NCI-H2227 treated with DMSO at 0.1 percent for 48 hours (cell line): ENCODE data around the gene DLG1.
"Not testable (repeated sequence)": the region's sequence is repeated elsewhere in the genome, so short reads cannot be mapped to it uniquely, and the experiment has no call there.

Experiments
- DNase-seq: peaks from one replicate; lab custom pipeline; 2025; lab: John Stamatoyannopoulos, UW

The DLG1 gene

DNA sequence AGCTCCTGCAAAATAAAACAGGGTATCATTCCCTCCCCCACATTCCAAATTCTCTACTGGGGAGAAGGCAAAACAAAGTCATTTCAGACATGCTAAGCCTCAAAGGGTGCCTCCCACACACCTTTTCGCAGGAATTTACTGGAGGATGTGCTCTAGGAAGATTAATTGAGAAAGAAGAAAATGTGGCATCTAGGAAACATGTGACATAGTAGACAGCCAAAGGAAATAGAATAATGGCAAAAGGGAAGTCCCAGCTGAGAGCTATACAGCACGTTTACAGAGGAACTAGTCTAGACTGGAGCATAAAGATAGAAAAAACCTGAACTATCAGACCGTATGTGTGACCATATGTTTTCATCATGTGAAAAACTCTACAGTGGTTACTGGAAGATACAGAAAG is 210.0 kb downstream of the DLG1 start:
- DNase-seq, result no peak

DNA sequence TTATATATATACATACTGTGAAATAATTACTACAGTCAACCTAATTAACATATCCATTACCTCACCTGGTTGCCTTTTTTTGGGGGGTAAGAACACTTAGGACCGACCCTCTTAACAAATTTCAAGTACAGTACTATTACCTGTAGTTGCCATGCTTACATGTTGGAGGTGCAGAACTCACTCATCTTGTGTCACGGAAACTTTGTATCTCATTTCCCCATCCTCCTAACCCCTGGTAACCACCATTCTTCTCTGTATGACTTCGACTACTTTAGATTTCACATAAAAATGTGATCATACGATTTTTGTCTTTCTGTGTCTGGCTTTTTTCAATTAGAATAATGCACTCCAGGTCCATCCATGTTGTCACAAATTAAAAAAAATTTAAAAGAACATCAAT is 213.3 kb downstream of the DLG1 start:
- DNase-seq, result no peak

DNA sequence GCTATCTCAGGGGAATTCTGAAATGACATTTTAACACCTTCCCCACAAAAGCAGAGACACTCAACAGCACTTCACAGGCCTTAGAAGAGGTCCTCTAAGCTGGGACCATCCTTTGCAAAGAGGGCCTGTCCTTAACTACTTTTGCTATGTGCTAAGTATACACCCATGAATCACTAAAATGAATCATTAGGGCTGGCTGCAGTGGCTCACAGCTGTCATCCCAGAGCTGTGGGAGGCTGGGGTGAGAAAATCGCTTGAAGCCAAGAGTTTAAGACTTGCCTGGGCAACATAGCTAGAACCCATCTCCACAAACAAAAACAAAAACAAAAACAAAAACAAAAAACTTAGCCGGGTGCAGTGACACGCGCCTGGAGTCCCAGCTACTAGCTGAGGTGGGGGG is 214.9 kb downstream of the DLG1 start:
- no peak for DNase-seq

DNA sequence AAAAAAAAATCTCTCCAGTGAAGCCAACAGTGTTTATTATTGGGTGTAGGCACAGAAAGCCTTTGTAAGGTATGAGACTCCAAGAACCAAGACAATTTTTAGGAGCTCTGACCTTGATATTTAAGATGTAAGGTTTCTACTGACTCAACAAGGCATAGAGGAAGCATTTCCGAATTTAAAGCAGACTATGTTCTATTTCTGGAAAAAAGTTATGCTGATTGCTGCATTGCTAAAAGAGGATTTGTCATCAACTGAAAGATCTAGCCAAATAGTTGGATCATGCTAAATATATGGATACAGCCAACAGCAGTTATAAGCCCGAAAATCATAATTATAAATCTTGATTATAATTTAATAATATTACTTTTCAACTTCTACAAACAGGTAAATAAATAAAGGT is 215.5 kb downstream of the DLG1 start:
- DNase-seq, result no peak

DNA sequence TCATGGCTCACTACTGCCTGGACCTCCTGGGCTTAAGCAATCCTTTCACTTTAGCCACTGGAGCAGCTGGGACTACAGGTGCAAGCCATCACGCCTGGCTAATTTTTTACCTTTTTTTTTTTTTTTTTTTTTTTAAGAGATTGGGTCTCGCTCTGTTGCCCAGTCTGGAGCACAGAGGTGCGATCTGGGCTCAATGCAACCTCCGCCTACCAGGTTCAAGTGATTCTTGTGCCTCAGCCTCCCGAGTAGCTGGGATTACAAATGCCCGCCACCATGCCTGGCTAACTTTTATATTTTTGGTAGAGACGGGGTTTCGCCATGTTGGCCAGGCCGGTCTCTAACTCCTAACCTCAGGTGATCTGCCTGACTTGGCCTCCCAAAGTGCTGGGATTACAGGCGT is 218.1 kb downstream of the DLG1 start:
- no peak for DNase-seq

DNA sequence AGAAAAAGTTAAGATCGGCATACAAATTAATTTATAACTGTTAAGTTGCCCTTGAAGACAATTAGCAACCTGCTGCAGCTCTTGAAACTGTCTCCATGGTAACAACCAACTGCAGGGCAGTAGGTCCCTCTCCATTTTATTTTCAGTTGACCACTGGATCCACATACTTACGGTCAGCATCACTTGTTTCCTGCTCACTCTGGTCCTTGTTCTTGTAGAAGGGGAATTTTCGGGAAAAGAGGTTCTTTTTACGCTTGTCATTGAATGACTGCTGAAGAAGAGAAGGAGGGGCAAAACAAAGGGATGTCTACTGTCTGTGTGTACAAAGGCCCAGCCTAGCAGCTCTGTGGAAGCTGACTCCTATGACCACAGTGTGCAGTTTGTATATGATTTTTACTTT is 222.0 kb downstream of the DLG1 start:
- DNase-seq, result no peak

DNA sequence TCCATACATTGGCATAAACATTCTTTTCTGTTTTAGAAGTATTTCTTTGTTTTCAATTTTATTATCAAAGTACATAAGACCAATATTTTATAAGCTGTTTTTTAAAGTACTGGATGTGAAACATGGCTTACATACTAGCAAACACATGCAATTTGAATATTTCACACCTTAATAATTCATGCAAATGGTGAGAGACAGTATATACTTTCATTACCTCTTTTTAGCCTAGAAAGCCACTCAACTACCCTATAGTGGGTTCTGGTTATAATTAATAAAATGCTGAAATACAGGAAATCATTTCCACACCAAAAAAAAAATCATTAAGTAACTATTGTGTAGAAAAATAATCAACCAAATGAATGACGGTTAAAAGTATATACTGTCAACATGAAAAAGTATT is 230.3 kb downstream of the DLG1 start:
- no peak for DNase-seq

DNA sequence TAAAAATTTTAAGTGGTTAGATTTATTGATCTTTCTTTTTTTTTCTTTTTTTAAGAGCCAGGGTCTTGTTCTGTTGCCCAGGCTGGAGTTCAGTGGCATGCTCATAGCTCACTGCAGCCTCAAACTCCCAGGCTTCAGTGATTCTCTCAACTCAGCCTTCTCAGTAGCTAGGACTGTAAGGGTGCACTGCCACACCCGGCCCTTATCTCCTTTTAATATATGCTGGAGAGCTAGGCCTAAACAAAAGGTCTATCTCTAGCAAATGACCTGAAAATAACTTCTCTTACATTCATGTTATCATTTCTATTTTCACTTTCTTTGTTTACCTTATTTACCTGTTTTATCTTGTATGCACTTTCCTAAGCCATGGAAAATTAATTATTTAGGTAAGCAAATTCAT is 233.6 kb downstream of the DLG1 start:
- no peak for DNase-seq

DNA sequence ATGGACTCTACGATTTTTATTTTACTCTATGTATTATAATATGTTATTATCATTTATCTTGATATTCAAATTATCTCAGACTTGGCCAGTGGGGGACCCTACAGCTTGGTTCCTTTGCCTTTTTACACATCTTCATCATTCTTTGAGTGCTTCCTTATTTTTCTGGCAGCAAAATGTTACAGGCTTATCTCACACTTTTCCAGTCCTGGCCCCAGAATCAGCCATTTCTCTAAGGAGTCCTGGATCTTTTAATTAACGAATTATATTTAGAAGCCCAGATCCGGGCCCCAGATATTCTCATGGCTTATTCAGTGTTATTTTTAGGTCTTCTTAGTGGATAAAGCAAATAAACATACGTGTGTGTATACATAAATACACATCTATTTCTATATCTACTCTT is 236.0 kb downstream of the DLG1 start:
- DNase-seq, result no peak

DNA sequence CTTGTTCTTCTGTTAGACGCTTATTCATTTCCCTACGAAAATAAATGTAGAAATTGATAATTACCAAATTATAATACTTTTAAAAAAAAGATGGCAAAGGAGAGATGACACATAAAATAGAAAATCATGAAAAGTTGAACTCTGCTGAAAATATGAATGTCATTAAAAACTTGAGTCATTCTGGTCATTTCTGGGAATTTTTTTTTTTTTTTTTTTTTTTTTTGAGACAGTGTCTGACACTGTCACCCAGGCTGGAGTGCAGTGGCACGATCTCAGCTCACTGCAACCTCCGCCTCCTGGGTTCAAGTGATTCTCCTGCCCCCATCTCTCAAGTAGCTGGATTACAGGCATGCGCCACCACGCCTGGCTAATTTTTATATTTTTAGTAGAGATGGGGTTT is 246.8 kb downstream of the DLG1 start:
- DNase-seq, result not testable (repeated sequence)

DNA sequence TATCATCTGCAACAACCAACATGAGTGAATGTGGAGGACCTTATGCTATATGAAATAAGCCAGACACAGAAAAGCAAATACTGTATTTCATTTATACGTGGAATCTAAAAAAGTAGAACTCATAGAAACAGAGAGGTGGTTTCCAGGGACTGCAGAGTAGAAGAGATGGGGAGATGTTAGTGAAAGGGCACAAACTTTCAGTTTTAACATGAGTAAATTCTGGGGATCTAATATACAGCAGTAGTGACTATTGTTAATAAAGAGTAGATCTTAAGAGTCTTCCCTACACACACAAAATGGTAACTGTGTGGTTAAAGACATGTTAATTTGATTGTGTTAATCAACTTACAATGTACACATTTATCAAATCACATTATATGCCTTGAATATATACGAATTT is 247.9 kb downstream of the DLG1 start:
- DNase-seq, result no peak

DNA sequence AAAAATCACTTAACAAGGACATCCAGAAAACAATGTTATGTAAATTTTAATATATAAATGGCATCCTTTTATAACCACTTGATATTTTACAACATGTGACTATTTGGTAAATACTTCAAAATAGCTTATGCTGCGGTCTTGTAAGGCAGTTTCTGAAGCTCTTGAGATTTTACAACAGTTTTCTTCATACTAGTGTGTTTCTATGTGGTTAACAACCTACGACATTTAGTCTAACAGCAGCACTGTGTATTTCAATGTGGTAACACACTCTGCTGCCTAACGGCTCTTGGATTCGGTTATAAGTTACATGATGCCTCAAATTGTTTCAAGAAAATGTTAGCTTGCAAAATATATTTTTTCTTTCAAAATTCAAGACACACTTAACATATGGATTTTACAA is 255.9 kb downstream of the DLG1 start:
- DNase-seq, result no peak

DNA sequence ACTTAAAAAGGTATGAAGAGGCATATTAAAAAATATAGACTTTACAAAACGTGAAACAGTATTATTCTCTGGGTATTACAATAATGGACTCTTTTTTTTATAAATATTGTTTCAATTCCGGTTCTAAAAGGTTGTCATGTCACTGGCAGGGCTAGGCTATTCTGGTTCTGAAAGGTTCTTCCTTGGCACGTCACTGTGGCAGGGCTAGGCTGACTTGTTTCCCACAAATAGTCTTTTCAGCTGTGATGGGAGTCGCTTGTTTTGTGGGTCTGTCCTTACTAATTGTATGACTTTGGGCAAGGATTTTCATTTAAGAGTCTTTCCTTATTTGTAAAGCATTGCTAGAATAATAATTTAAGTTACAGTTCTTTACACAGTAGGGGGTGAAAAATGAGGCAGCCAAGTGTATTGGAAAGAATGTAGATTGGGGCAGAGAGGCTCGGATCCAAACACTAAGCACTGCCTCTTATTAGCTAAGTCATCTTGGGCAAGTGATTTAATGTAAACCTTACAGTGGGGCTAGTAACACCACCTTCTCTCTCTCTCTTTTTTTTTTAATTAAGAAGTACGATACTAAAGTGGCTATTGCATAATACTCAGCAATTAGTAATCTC is 256.4 kb downstream of the DLG1 start:
- DNase-seq, result no peak

DNA sequence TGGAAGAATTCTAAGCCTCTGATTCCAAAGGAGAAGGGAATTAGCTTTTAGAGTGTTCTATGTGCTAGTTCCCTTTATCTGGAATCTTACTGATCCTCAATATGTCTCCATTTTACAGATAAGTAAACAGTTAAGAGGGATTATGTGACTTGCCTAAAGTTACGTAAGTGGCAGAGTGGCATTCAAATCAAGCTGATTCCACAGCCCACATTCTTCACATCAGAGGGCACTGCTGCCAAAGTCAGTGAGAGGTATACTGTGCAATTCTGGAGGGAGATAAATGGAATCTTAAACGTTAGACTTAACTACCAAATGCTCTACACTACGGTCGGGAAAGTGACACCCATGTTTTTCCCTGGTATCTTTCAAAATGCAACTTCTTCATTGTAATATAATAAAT is 257.8 kb downstream of the DLG1 start:
- DNase-seq, result no peak

DNA sequence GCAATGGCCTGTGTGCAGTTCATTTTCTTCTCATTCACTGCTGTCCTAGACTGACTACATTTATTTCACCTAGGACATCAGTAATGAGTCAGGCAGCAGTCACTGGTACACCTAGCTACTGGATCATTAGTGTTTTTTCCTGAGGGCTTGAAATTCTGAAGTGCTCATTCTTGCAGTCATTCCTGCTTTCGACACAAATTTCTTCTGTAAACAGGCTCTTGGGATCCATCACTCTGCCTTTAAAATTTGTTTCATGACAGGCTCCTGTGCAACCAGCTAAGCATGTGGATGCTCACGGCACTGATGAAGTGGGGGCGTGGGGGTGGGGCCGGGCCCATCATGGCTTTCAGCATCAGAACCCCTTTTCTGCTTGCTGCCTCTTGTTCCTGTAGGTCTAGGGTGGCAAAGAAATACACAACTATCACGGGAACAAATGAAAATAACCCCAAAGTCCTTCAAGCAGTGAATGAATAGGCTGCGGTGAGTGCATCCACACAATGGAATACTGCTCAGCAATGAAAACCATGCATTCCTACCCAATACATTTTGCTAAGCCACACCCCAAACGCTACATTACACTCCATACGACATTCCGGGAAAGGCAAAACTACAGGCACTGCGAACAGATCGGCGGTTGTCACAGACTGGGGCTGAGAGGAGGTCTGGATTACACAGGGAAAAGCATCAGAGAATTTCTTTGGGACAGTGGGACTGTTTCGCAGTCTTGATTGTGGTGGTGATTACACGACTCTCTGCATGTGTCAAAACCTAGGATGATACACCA is 259.5 kb downstream of the DLG1 start:
- DNase-seq, result no peak

DNA sequence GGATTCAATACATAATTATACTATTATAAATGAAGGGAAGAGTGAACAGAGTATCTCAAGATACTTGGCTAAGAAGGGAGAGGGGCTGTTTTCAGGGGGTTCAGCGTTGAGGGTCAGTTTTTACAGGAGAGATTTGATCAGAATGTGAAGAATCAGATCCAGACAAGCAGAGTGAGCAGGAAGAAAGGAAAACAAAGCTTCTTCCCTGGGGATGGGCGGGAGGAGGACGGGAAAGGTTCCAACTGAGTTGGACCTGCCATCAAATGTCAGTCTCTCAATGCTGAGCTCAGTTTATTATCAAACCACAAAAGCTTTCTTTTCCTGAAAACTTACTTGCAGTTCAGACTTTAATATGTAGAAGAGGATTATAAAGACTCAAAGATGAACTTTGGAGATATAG is 262.8 kb downstream of the DLG1 start:
- DNase-seq, result no peak

DNA sequence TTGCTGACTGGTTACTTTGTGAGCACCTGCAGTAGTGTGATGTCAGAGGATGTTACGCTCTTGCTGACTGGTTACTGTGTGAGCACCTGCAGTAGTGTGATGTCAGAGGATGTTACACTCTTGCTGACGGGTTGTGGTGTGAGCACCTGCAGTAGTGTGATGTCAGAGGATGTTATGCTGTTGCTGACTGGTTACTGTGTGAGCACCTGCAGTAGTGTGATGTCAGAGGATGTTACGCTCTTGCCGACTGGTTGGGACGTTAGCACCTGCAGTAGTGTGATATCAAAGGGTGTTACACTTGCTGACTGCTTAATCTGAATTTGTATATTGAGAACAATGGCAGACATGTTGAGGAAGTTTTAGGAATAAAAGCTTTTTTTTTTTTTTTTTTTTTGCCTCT is 263.6 kb downstream of the DLG1 start:
- not testable (repeated sequence) for DNase-seq

DNA sequence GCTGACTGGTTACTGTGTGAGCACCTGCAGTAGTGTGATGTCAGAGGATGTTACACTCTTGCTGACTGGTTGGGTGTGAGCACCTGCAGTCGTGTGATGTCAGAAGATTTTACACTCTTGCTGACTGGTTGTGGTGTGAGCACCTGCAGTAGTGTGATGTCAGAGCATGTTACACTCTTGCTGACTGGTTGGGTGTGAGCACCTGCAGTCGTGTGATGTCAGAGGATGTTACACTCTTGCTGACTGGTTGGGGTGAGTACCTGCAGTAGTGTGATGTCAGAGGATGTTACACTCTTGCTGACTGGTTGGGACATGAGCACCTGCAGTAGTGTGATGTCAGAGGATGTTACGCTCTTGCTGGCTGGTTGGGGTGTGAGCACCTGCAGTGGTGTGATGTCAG is 264.6 kb downstream of the DLG1 start:
- DNase-seq, result not testable (repeated sequence)

DNA sequence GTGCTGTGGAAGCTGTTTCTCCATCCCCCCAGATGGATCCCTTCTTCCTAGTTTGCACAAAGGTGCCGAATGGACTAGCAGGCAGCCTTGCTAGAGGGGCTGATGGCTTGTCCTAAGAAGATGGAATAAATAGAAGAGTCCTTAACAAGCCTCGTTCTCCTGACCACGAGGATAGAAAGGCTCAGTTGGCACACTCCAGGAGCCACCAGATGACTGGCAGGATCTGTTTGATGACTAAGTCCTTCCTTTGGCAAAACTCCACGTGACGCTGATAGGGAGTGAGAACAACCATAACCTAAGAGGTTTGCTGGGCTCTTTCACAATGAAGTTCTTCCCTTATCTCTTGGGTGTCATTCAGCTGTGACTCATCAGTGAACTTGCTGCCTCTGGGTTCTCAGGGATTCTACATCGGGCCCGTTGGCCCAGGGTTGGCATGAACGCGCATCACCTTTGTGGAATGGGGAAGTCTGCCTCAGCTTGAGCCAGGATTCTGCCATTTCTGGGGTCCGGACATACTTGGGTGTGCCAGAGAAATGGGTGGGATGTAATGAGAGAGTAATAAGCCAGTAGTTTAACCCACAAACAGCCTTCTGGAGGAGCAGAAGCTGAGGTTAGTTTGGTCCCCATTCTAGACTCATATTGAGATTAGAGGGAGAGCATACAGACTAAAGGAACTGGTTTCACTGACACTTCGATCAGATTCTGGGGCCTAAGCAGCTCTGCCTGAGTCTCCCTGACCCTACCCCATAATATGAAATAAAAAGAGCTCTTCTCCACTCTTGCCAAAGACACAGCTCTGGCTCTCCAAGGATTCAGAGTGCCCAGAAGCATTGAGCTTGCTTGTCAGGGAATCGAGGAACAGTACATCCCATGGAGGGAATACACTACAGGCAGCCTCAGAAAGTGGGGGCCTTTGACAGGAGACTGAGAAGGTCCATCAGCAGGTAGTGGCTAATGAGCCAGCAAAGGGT is 266.8 kb downstream of the DLG1 start:
- DNase-seq, result no peak

DNA sequence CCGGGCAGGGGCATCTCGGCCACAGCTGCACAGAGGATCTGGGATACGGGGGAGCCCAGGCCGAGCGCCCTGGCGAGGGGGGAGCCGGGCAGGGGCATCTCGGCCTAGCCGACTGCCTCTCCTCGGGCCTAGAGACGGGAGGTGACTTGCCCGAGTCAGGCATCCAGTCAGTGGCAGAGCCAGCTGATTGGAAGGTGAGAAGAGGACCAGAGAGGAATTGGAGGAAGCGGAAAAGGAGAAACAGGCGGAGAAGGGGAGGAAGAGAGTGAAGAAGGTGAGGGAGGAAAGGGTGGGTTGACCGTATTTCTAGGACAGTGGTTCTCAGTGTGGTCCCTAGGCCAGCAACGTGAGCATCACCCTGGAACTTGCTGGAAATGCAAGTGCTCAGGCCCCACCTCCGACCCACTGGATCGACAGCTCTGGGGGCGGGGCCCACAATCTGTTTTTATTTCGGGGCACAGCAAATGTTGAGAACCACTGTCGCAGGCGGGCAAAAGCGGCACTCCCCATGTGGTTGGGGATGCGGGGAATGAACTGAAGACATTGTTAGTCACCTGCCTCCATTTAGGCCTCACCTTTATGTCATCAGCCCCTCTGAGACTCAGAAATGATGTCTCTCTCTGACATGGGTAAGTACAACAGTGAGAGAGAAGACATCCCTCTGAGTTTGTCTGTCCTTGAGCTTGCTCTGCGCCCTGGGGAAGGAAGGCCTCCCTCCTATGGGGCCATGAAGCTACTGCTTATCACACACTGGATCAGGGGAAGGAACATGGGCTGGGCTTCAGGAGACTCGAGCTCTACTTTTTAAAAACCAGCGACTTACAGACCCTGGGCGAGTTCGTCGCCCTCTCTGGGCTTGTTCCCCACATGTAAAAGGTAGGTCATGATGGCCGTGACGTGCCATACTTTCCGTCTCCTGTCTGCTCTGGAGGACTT is 267.8 kb downstream of the DLG1 start:
- no peak for DNase-seq

DNA sequence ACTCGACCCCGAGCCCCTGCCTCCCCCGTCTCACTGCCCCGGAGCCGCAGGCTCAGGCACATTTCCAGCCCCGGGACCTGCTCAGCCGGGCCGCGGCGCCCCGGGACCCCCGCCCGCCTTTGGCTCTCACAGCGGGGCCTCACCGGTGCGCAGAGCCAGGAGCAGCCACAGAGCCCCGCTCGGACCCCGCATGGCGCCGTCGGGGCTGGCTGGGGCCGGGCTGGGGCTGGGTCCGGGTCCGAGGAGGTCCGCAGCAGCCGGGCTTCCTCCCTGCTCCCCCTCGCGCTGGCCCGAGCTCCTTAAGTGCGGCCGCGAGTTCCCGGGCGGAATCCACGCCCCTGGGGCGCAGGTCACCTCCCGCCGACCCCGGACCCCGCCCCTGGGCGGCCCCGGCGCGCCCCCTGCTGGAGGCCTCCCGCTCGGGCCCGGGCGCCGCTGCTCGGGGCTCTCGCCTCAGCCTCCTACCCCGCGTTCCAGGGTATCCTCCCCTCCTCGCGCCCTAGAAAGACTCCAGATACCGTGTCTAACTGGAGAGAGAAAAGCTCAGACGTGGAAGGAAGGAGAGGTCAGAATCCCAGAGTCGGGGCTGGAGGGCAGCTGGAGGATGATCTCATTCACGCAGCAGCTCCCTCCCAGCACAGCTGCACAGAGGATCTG is 268.8 kb downstream of the DLG1 start, which contains the start of gene MELTF:
Gene MELTF, minus strand, starts transcription at position 307 of the 657 bp plus-strand sequence. Its CDS starts 115 bp downstream, at position 192.
- DNase-seq, result no peak
